Transverse colon (tissue), 4 donors: ENCODE data around the gene ATL1. TPM values are rescaled to one million over a fixed set of nuclear protein-coding genes. Genes with fewer than 3 reads are reported as not detected.

Experiments
- DNase-seq: peaks from one replicate; pipeline ENCODE4 v3.0.0-alpha.2; 2019
- H3K27ac ChIP-seq, 4 donors: fragments of 200-600 bp; sonication (generic); 2 replicates each; pipeline ENCODE4 v1.5.1; 2016 to 2018; ENCODE audit warnings: inconsistent platforms in 4 of 4
- H3K27me3 ChIP-seq: fragments of 200-600 bp; sonication (generic); 2 replicates; pipeline ENCODE4 v1.5.1; 2017; ENCODE audit warnings: inconsistent platforms
- H3K36me3 ChIP-seq, 4 donors: fragments of 200-600 bp; sonication (generic); 2 replicates each; pipeline ENCODE4 v1.5.1; 2017 to 2019; ENCODE audit warnings: inconsistent platforms in 4 of 4
- H3K4me1 ChIP-seq, 4 donors: fragments of 200-600 bp; sonication (generic); 2 replicates each; pipeline ENCODE4 v1.5.1; 2017 to 2020; ENCODE audit warnings: inconsistent platforms in 4 of 4
- H3K4me3 ChIP-seq, 4 donors: fragments of 200-600 bp; sonication (generic); 1 replicate in 1 of 4; 2 replicates in 3 of 4; pipeline versions ENCODE4 v1.5.1 to v1.6.1; 2017 to 2019; ENCODE audit warnings: inconsistent platforms in 4 of 4
- H3K9me3 ChIP-seq, 2 donors: fragments of 200-600 bp; sonication (generic); 2 replicates each; pipeline ENCODE4 v1.5.1; 2017 to 2019; ENCODE audit warnings: inconsistent platforms in 2 of 2
- EP300 ChIP-seq: sonication (generic); formaldehyde crosslinking; IDR thresholded peaks from one replicate; pipeline ENCODE4 v1.6.1; 2017; ENCODE audit warnings: antibody characterized with exemption, low read depth
- POLR2A ChIP-seq: fragments of 450-650 bp; IDR thresholded peaks from one replicate; pipeline ENCODE4 v1.6.1; 2016; ENCODE audit warnings: antibody characterized with exemption, mild to moderate bottlenecking, moderate library complexity
- POLR2AphosphoS5 ChIP-seq, 3 donors: sonication (generic); formaldehyde crosslinking; IDR thresholded peaks; one replicate each; pipeline ENCODE4 v1.6.1; 2016; ENCODE audit warnings: antibody characterized with exemption in 3 of 3
- WGBS, 2 donors: methylation state at CpG; one replicate each; pipeline ENCODE4 v1.1.5; 2018; ENCODE audit warnings: low coverage in 1 of 2; 5-methylcytosine and 5-hydroxymethylcytosine counted together
- in situ Hi-C, 4 donors: fragments of 200-750 bp; cut with MboI; loops; one replicate each; pipeline versions ENCODE4 v1.15.0 to v1.15.1; 2017; ENCODE audit warnings: low sequenced_read_pairs in 3 of 4, low pct_ligation_motif_present in 1 of 4, low pct_unique_long_range_greater_than_20kb in 1 of 4
- intact Hi-C: fragments of 100-400 bp; cut with DNase I; formaldehyde crosslinking; loops from one replicate; pipeline ENCODE4 v1.15.1; 2023; ENCODE audit warnings: low total_unique reads
- total RNA-seq, 4 donors: library from RNA; depleted of rRNA; stranded (reverse); fragments of >200 nt; gene quantifications; one replicate each; pipeline ENCODE4 v1.1.0, GENCODE V29; 2016
- TF ChIP-seq, protein P1 (sequence below), 5 experiments: fragments of 200-600 bp in 3 of 5; fragments of 450-650 bp in 2 of 5; sonication (generic) in 3 of 5; IDR thresholded peaks; 1 replicate in 2 of 5; 2 replicates in 3 of 5; pipeline ENCODE4 v1.5.1; 2016 to 2017; ENCODE audit warnings: antibody characterized with exemption in 5 of 5, inconsistent platforms in 3 of 5, mild to moderate bottlenecking in 2 of 5, moderate library complexity in 1 of 5

ATL1 gene
- total RNA-seq, 4 donors from 2014 or later = 1.1 to 14.1 (median 11.4) TPM; not detected in 1

DNA sequence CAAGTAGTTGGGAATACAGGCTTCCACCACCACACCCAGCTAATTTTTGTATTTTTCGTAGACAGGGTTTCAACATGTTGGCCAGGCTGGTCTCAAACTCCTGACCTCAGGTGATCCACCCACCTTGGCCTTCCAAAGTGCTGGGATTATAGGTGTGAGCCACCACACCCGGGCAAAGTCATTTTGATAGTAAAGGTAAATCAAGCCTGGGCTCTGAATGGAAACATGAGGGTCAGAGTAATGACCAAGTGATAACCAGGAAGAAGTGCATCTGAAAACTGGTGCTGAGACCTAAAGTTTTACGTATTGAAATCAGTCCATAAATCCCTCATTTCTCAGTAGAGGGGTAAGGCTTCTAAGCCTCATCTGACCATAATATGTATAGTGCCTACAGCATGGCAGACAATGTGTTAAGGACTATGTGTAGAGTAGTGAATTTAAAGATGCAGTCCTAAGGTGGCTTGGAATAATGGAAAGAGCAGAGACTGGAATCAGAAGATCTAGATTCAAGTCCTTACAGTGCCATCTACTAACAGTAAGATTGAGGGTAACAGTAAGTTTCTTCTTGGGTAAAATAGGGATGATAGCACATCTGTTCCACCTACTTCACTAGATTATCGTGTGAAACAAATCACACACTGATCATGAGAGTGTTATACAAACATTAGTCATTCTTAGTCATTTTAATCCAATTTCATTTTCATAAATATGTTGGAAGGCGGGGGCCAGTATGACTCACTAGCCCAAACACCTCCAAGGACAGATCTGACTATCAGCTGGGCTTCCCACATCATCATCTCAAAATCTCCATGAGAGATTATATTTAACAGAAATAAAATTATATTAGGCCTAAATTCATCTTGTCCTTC is 38.8 kb upstream of the ATL1 start:
- no peak overlapping the region for H3K4me3 ChIP-seq
- intact Hi-C loops (no loop called here), in situ Hi-C loops (loop anchor here in 1 of 4 donors (10.0 kb wide), 1 partner anchor 196 kb away; no protein-coding TSS in a partner anchor)
- peak; percentile 19 for DNase-seq
- 49 to 67% methylated on average over 1 to 5 of the region's 5 CpGs for WGBS, 2 donors
- H3K4me1 ChIP-seq = peaks cover 19 to 47% (median 30%) of the 10 kb centered on the region in 4 donors
- peak overlapping the region in 3 of 4 donors; percentile 38 to 63 (median 48) for H3K27ac ChIP-seq
- TF ChIP-seq EP300 (no peak), POLR2AphosphoS5 (IDR thresholded peaks at IDR 0.05) (no peak), POLR2A (no peak)
- TF ChIP-seq, protein P1, sequence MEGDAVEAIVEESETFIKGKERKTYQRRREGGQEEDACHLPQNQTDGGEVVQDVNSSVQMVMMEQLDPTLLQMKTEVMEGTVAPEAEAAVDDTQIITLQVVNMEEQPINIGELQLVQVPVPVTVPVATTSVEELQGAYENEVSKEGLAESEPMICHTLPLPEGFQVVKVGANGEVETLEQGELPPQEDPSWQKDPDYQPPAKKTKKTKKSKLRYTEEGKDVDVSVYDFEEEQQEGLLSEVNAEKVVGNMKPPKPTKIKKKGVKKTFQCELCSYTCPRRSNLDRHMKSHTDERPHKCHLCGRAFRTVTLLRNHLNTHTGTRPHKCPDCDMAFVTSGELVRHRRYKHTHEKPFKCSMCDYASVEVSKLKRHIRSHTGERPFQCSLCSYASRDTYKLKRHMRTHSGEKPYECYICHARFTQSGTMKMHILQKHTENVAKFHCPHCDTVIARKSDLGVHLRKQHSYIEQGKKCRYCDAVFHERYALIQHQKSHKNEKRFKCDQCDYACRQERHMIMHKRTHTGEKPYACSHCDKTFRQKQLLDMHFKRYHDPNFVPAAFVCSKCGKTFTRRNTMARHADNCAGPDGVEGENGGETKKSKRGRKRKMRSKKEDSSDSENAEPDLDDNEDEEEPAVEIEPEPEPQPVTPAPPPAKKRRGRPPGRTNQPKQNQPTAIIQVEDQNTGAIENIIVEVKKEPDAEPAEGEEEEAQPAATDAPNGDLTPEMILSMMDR (IDR thresholded peaks at IDR 0.05) = no peak
- H3K36me3 ChIP-seq = no peaks in the 10 kb centered on the region
- no peaks in the 10 kb centered on the region for H3K27me3 ChIP-seq
- H3K9me3 ChIP-seq = no peaks in the 10 kb centered on the region

- TF ChIP-seq EP300 (no peak), POLR2A (no peak), POLR2AphosphoS5 (IDR thresholded peaks at IDR 0.05) (no peak)
- peaks cover 19 to 45% (median 30%) of the 10 kb centered on the region in 4 donors for H3K4me1 ChIP-seq
- H3K4me3 ChIP-seq = peak overlapping the region in 1 of 4 donors; percentile 1
- H3K36me3 ChIP-seq = no peaks in the 10 kb centered on the region
- H3K9me3 ChIP-seq = no peaks in the 10 kb centered on the region
- no peak for DNase-seq
- 23 to 33% methylated on average over 1 of the region's 1 CpG for WGBS, 2 donors
- in situ Hi-C loops = loop anchor here in 1 of 4 donors (10.0 kb wide), 1 partner anchor 197 kb away; no protein-coding TSS in a partner anchor
- intact Hi-C loops = no loop called here
- peak overlapping the region in 3 of 4 donors; percentile 38 to 63 (median 48) for H3K27ac ChIP-seq
- H3K27me3 ChIP-seq = no peaks in the 10 kb centered on the region
These were observed 38.0 kb upstream of the ATL1 start for GRCh38 chr14:50521912-50522341.

DNA sequence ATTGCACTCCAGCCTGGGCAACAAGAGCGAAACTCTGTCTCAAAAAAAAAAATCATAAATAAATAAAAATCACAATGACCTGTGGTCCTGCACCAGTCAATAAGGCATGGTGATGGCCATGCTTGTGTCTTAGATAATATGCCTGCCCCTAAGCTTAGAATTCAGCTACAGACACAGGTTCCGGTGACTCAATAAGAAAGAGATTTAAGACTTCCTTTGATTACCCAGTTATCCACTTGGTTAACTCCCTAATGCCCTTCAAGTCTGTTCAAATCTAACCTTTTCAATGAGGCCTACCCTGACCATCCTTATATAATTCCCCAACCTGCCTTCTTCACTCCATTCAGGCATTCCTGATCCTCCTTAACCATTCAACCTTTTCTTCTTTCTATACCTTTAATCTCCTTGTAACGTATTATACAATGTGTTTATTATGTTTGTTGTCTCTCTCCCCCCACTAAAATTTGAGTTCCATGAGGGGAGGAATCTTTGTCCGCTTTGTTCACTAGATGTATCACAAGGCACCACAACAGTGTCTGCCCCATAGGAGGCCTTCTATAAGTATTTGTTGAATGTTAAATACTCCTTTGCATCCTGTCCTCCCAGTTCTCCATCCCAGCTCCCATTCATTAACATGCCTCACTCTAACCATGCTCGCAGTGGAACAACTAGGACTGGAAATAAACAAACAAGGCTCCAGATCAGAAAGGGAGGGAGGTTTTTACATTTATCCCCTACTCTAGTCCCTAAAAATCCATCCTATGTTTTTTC is 36.5 kb upstream of the ATL1 start:
- no peak for TF ChIP-seq EP300
- no peak for TF ChIP-seq POLR2AphosphoS5 (IDR thresholded peaks at IDR 0.05)
- no peak for TF ChIP-seq POLR2A
- TF ChIP-seq, protein P1 (IDR thresholded peaks at IDR 0.05) = no peak
- intact Hi-C loops = no loop called here

DNA sequence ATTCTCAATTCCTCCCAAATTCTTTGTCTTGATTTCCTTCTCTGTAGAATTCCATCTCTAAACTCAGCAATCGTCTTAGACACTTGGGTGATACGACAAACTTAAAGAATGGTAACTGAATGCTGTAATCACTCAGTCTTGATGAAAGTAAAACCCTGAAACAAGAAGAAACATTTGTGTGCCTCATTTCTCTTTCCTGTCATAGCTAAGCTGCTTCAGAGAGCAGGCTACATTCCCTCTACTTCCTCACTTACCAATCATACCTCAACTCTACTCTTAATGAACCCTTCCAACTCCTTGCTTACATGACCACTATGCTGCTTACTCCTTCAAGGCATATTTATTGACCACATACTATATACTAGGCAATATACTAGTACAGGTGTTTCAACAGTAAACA is 35.9 kb upstream of the ATL1 start:
- 66 to 77% methylated on average over 2 of the region's 2 CpGs for WGBS, 2 donors
- TF ChIP-seq POLR2A = no peak
- no peak for TF ChIP-seq EP300
- TF ChIP-seq, protein P1 (IDR thresholded peaks at IDR 0.05) = no peak
- TF ChIP-seq POLR2AphosphoS5 (IDR thresholded peaks at IDR 0.05) = no peak
- no peak overlapping the region for H3K27ac ChIP-seq
- no peak for DNase-seq
- H3K27me3 ChIP-seq = no peaks in the 10 kb centered on the region
- peaks cover 19 to 58% (median 30%) of the 10 kb centered on the region in 4 donors for H3K4me1 ChIP-seq
- intact Hi-C loops = no loop called here
- no peak overlapping the region for H3K4me3 ChIP-seq
- H3K36me3 ChIP-seq = no peaks in the 10 kb centered on the region
- H3K9me3 ChIP-seq = no peaks in the 10 kb centered on the region
- in situ Hi-C loops = loop anchor here in 1 of 4 donors (10.0 kb wide), 1 partner anchor 199 kb away; no protein-coding TSS in a partner anchor

More for the DNA sequence above, 36.5 kb upstream of the ATL1 start:
- no peak overlapping the region for H3K4me3 ChIP-seq
- DNase-seq = no peak
- H3K27ac ChIP-seq = no peak overlapping the region
- in situ Hi-C loops = loop anchor here in 1 of 4 donors (10.0 kb wide), 1 partner anchor 199 kb away; no protein-coding TSS in a partner anchor
- H3K27me3 ChIP-seq = no peaks in the 10 kb centered on the region
- 88 to 96% methylated on average over 3 to 5 of the region's 5 CpGs for WGBS, 2 donors
- H3K4me1 ChIP-seq = peaks cover 19 to 52% (median 30%) of the 10 kb centered on the region in 4 donors
- no peaks in the 10 kb centered on the region for H3K9me3 ChIP-seq
- H3K36me3 ChIP-seq = no peaks in the 10 kb centered on the region
